NOMO-1 treated with dmso at 0.1 percent for 144 hours (cell line): ENCODE data around the gene RNF14.
"Not testable (repeated sequence)": the region's sequence is repeated elsewhere in the genome, so short reads cannot be mapped to it uniquely, and the experiment has no call there.

Experiments used
- DNase-seq: peaks from one replicate; lab custom pipeline; 2025; ENCODE audit not compliant: unreplicated experiment; lab: John Stamatoyannopoulos, UW

Gene RNF14

GRCh38 chr5:142012792-142013388, 44.0 kb downstream of the RNF14 start, which contains the start of gene GNPDA1:
Gene GNPDA1, minus strand, starts transcription at chr5:142013027. Its CDS starts 992 bp downstream, at chr5:142012035.
- DNase-seq, result peak; percentile 31

- DNase-seq, result no peak
These were observed 45.0 kb downstream of the RNF14 start for GRCh38 chr5:142013734-142014521.

GRCh38 chr5:142014911-142015584, 46.1 kb downstream of the RNF14 start:
- DNase-seq, result no peak

GRCh38 chr5:142015781-142016533, 47.1 kb downstream of the RNF14 start:
- peak; percentile 76 for DNase-seq

- DNase-seq, result no peak
These were observed 47.7 kb downstream of the RNF14 start for GRCh38 chr5:142016556-142016955.

- DNase-seq, result no peak
These were observed 49.0 kb downstream of the RNF14 start for GRCh38 chr5:142017832-142018427.

GRCh38 chr5:142020122-142020659, 51.3 kb downstream of the RNF14 start:
- DNase-seq, result no peak

GRCh38 chr5:142023836-142024235, 54.9 kb downstream of the RNF14 start:
- no peak for DNase-seq

GRCh38 chr5:142024771-142025304, 55.9 kb downstream of the RNF14 start:
- DNase-seq, result peak; percentile 87

GRCh38 chr5:142025637-142026036, 56.7 kb downstream of the RNF14 start:
- DNase-seq, result no peak

GRCh38 chr5:142032150-142032549, 63.2 kb downstream of the RNF14 start:
- DNase-seq, result no peak

GRCh38 chr5:142032747-142033631, 64.1 kb downstream of the RNF14 start:
- no peak for DNase-seq

GRCh38 chr5:142033632-142034567, 65.0 kb downstream of the RNF14 start:
- DNase-seq, result not testable (repeated sequence)

- DNase-seq, result no peak
These were observed 66.1 kb downstream of the RNF14 start for GRCh38 chr5:142034994-142035393.

- no peak for DNase-seq
These were observed 68.0 kb downstream of the RNF14 start for GRCh38 chr5:142036918-142037317.

GRCh38 chr5:142037599-142037998, 68.7 kb downstream of the RNF14 start:
- DNase-seq, result not testable (repeated sequence)

GRCh38 chr5:142038735-142039134, 69.8 kb downstream of the RNF14 start:
- DNase-seq, result no peak
